ENCODE data around the gene TBL1XR1.

Gene TBL1XR1

DNA sequence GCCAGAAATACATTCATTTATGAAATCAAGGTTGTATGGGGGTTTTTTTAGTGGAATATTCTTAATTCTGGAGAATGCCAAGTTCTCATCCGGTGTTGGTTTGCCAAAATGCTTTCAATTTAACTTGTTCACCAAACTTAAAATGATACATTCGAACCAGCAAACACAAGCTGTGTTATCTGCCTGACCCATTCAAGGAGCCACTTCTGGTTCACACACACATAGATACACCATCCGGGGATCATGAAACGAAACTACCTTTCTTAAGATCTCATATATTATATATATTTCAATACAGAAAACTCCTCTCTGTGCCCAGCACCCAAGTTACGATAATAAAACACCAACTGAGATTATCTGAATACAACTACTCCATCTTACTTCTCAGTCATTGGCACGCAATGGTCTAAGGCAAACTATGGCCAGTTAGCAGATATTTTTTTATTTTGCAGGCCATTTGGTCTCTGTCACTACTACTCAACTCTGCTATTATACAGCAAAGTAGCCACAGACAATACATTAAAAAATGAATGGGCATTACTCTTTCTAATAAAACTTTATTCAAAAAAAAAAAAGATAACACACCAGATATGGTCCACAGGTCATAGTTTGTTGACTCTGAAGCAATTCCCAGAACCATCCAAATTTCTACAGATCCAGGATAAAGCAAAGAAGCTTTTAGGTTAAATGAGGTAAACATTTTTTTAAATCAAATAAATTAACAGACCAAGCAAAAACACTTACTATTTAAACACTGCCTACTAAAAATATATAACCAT lies 89.6 kb downstream of the TBL1XR1 start:
- DNase-seq (ENCODE audit: low spot score) = no peak

GRCh38 chr3:177106594-177106993 lies 90.7 kb downstream of the TBL1XR1 start:
- no peak for DNase-seq (ENCODE audit: low spot score)

GRCh38 chr3:177106184-177106583 lies 91.1 kb downstream of the TBL1XR1 start:
- no peak for DNase-seq (ENCODE audit: low spot score)

GRCh38 chr3:177105623-177106022 lies 91.7 kb downstream of the TBL1XR1 start:
- no peak for DNase-seq (ENCODE audit: low spot score)

GRCh38 chr3:177104299-177104992 lies 92.8 kb downstream of the TBL1XR1 start:
- DNase-seq (ENCODE audit: low spot score) = no peak

DNA sequence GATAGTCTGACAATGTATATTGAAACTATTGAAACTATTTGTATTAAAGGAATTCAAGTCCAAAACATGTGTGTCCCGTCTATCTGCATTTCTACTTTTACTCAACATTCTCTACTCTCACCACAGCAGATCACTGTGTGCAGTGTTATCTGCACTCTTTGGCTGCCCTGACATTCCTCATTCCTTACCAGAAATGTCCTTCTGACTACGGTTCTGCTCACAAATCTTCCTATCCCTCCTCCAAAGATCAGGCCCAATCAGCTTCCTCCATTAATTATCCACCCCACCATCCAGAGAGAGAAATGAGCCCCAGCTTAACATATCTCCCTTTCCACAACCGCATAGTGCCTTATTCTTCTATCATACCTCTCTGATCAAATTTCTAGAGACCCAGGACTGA lies 94.7 kb downstream of the TBL1XR1 start:
- DNase-seq (ENCODE audit: low spot score) = no peak

- DNase-seq (ENCODE audit: low spot score) = no peak
Measured at GRCh38 chr3:177098551-177098950, 98.7 kb downstream of the TBL1XR1 start.

DNA sequence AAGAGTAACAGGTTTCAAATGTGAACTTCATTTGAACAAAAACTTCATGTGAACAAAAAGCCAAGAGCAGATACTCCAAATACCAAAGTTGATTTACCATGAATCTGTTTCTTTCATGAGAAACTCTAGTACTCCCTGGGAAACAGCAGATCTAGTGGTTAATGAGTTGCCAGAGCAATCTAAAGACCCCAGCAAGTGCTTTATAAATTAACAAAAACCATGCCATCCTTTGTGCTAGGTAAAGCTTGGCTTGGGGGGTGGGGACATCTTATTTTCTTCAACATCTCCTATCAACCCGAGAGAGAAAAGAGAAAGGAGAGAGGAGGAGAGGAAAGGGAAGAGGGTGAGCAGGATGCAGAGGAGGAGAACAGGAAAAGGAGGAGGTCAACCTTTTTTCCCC lies 100.7 kb downstream of the TBL1XR1 start:
- no peak for DNase-seq (ENCODE audit: low spot score)

GRCh38 chr3:177093966-177094365 lies 103.3 kb downstream of the TBL1XR1 start:
- no peak for DNase-seq (ENCODE audit: low spot score)

DNA sequence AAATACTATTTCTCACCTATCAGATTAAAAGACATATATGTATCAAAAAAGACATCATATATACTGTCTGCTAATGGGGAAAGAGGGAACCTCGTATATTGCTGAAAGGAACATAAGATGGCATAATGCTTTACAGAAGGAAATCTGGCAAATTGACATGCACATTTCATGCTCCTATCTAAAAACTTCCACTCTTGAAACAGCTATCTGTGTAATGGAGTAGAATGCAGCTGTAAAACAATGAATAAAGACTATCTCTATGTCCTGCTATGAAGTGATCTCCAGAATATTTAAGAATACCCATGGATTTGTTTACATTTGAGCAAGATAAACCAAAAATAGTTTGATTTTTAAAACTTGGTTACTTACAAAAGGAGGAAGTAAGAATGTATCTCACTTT lies 107.4 kb downstream of the TBL1XR1 start:
- no peak for DNase-seq (ENCODE audit: low spot score)

DNA sequence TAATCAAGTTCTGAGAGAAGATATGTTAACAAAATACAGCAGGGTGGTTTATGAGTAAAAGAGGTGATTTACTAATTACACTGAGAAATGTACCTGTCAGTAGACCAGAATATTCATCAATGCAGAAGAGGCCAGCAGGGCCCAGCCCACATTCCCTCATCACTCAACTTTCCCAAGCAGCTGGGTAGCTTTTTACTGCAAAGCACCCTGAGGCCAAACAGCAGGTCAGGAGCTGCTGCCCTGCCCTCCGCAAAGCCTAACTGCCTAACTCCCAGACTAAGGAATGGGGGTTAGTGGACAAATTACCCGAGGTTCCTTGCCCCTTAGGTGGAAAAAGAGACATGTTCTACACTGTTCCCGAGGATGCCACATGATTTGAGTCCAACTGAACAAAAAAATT lies 108.2 kb downstream of the TBL1XR1 start:
- no peak for DNase-seq (ENCODE audit: low spot score)

- no peak for DNase-seq (ENCODE audit: low spot score)
Measured at GRCh38 chr3:177085794-177086193, 111.5 kb downstream of the TBL1XR1 start.

GRCh38 chr3:177084616-177085015 lies 112.7 kb downstream of the TBL1XR1 start:
- DNase-seq (ENCODE audit: low spot score) = no peak

GRCh38 chr3:177080122-177080521 lies 117.2 kb downstream of the TBL1XR1 start:
- no peak for DNase-seq (ENCODE audit: low spot score)

- DNase-seq (ENCODE audit: low spot score) = no peak
Measured at GRCh38 chr3:177079684-177080083, 117.6 kb downstream of the TBL1XR1 start.

- DNase-seq (ENCODE audit: low spot score) = no peak
Measured at GRCh38 chr3:177071496-177072156, 125.7 kb downstream of the TBL1XR1 start.

GRCh38 chr3:177069514-177070329 lies 127.6 kb downstream of the TBL1XR1 start:
- peak; percentile 21 for DNase-seq (ENCODE audit: low spot score)

GRCh38 chr3:177068967-177069366 lies 128.3 kb downstream of the TBL1XR1 start:
- DNase-seq (ENCODE audit: low spot score) = no peak

- DNase-seq (ENCODE audit: low spot score) = no peak
Measured at GRCh38 chr3:177066068-177066467, 131.2 kb downstream of the TBL1XR1 start.

GRCh38 chr3:177065285-177066033 lies 131.8 kb downstream of the TBL1XR1 start:
- DNase-seq (ENCODE audit: low spot score) = no peak

GRCh38 chr3:177062052-177062732 lies 135.1 kb downstream of the TBL1XR1 start:
- DNase-seq (ENCODE audit: low spot score) = no peak
